ENCODE data around the gene PREX1. TPM values are rescaled to one million over a fixed set of nuclear protein-coding genes. Genes with fewer than 3 reads are reported as not detected.
"Not testable (repeated sequence)": the region's sequence is repeated elsewhere in the genome, so short reads cannot be mapped to it uniquely, and the experiment has no call there.

The PREX1 gene
- total RNA-seq, 1 experiment from 2014 or later = 11.1 TPM

DNA sequence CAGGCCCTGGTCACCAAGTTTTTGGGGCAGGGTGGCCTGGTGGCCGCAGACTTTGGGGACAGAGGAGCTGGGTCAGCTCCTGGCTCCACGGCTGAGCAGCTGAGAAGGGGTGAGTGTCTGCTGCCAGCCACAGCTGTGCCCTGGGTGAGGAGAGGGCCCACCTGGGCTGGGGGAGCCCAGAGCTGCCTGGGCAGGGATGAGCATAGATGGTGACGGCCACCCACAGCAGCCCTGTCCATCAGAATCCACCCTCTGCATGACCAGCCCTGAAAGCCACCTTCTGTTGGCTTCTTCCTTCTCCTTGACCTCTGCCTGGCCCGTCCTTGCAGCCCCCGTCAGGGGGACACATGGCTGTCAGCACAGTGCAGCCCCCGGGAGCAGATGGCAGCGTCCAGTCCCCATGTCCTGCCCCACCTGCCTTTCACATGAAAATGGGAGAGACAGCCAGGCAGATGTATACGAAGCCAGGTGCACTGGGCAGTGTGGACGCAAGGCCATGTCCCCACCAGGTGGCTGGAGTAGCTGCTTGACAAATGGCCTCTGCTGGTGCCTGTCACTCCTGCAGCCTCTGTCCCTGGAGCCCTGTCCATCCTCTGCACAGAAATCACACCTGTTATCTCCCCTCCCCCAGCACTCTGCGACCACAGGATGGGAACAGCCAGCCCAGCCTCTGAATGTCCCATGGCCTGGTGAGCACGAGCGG is 220.8 kb downstream of the PREX1 start:
- DNase-seq (ENCODE audit: low read depth) = no peak

DNA sequence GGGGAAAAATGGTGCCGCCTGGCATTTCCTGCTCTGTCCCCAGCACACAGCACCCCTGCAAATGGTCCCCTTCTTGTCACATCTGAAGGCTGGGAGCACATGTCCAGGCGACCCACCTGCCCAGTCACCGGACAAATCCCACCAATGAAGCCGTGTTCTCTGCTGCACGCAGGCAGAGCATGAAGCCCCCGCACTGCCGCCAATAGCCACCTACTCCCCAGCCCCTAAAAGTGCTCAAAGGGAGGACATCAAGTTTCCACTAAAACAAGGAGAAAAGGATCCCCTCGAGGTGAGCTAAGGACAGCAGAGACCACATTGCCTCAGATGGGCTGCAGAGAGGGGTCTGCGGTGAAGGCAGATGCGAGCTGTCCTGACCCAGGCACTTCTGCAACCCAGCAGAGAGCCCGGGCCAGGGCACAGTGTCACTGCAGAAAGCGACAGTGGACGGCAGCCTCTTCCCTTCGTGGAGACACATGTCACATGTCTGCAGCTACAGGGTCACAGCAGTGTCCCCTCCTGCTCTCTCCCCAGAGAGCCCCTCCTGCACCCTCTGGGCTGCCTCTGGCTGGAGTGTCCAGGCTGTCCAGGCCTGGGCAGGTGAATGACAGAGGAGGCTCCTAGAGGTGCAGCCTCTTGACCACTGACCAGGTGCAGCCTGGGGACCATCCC is 221.5 kb downstream of the PREX1 start:
- no peak for DNase-seq (ENCODE audit: low read depth)

DNA sequence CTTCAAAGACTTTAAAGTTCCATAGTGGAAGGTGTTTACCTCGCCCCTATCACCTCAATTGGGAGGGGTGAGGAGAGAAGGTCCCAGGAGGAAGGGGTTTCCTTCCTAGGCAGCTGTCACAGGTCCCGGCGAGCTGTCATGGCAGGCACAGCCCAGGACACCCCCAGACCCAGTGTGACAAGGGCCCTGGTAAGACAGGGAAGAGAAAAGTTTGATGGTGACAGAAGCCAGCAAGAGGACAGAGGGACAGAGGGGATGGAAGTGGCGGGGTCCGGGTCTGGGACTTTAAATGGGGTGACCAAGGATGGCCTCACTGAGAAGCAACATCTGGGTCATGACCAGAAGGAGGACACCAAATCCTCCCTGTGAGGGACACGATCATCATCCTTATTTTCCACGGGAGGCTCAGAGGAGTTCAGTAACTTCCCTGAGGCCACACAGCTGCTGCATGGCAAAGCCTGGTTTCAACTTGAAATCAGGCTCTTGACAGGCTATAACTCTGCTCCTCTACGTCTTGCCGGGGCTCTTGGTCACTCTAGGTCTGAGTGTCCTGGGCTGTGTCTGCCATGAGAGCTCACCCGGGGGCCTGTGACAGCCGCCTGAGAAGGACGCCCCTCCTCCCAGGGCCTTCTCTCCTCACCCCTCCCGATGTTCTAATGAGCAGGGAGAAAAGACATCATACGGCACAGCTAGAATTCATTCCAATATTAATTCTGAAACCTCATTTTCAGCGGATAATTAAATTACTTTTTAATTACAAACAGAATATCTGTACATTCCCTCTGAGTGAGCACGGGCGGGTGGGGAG is 222.2 kb downstream of the PREX1 start:
- DNase-seq (ENCODE audit: low read depth) = no peak

DNA sequence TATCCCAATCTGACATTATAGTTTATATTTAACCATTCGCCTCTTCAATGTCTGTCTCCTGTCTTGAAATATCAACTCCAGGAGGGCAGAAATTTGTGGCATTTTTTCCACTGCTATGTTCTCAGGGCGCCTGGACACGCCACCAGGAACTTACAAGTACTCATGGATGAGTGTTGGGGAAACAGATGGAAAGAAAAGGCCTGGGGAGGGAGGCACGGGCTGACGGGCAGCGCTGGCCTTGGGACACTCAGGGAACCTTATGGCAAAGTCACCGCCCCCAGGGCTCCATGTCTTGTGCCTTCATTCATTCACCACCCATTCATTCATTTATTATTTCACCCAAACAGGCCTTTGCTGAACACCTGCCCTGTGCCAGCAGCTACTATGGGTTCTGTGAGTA is 222.9 kb downstream of the PREX1 start:
- DNase-seq (ENCODE audit: low read depth) = no peak

GRCh38 chr20:48604426-48604825 is 223.4 kb downstream of the PREX1 start:
- DNase-seq (ENCODE audit: low read depth) = no peak

- no peak for DNase-seq (ENCODE audit: low read depth)
Observed at GRCh38 chr20:48603819-48604405, 223.9 kb downstream of the PREX1 start.

GRCh38 chr20:48603116-48603818 is 224.5 kb downstream of the PREX1 start:
- DNase-seq (ENCODE audit: low read depth) = no peak

DNA sequence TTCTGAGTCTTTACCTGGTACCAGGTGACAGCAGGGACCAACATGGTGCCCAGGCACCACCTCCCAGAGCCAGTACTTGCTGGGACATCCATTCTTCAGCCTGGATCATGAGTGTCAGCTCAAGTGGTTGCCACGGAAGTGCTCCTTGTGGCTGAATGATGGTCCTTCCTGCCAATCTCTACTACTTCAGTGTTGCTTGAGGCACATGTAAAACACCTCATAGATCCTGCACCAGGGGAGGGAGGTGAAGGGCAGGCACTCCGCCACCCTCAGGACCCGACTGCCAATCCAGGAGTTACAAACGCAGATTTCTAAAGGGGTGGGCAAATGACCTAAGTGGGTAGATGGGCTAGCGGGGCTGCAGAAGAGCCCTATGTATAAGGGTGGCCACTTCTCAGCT is 226.0 kb downstream of the PREX1 start:
- DNase-seq (ENCODE audit: low read depth) = no peak

GRCh38 chr20:48600470-48600945 is 227.3 kb downstream of the PREX1 start:
- no peak for DNase-seq (ENCODE audit: low read depth)

GRCh38 chr20:48599748-48600469 is 227.9 kb downstream of the PREX1 start:
- no peak for DNase-seq (ENCODE audit: low read depth)

GRCh38 chr20:48599106-48599747 is 228.6 kb downstream of the PREX1 start:
- no peak for DNase-seq (ENCODE audit: low read depth)

DNA sequence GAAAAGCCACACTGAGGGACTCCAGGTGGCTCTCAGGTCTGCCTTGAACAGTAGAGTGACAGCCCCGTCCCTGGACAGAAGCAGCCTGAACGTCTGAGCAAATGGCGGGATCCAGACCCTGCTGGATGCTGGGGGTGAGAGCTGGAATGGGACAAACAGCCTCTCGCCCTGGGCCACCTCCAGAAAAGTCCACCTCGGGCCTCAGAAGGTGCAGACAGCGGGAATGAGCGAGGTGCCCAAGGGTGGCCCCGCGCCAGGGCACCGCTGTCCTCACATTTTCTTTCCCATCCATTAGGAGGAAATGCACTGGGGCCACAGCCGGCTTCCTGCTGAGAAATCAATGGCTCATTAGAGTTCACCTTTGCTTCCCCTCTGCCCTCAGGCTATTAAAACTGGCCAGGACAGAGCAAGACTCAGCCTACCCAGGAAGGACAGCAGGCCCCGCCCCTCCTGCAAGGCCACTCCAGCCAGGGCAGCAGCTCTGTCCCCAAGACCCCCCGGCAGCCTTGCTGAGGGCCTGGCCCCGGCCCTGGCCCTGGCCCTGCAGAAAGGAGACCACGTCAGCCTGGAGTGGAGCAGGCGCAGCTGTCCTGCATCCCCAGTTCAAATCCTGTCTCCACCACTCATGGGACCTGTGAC is 229.4 kb downstream of the PREX1 start:
- DNase-seq (ENCODE audit: low read depth) = not testable (repeated sequence)

GRCh38 chr20:48597521-48598302 is 230.1 kb downstream of the PREX1 start:
- no peak for DNase-seq (ENCODE audit: low read depth)

GRCh38 chr20:48596334-48596898 is 231.4 kb downstream of the PREX1 start:
- no peak for DNase-seq (ENCODE audit: low read depth)

GRCh38 chr20:48595495-48596333 is 232.1 kb downstream of the PREX1 start:
- no peak for DNase-seq (ENCODE audit: low read depth)

GRCh38 chr20:48594533-48594932 is 233.3 kb downstream of the PREX1 start:
- no peak for DNase-seq (ENCODE audit: low read depth)

DNA sequence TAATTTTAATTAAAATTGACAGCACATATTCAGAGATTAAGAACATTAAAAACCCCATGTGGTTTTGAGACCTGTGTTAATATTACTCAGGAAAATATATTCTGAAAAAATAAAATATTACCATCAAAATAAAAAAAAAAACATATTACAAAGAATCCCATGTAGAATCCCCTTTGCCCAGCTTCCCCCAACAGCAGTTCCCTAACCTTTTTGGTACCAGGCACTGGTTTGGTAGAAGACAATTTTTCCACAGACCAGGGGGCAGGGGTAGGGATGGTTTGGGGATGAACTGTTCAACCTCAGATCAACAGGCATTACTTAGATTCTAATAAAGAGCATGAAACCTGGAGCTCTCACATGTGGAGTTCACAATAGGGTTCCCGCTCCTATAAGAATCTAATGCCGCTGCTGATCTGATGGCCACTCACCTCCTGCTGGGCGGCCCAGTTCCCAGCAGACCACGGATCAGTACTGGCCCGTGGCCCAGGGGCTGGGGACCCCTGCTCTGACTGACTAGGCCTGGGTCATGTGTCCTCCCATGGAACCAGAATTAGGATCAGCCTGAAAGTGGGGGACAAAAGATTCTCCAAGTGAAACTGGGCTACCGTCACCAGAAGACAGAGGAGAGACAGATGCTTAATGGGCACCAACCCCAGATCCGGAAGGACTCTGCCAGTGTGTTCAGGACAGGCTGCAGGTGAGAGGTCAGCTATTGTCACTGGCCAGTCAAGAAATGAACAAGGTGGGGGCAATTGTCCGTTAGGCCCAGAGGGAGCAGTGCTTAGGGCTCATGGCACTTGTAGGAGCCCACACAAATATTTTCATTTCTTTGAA is 235.5 kb downstream of the PREX1 start:
- DNase-seq (ENCODE audit: low read depth) = no peak
